H9 (cell line): ENCODE results near the gene NFATC1. TPM values are rescaled to one million over a fixed set of nuclear protein-coding genes. Genes with fewer than 3 reads are reported as not detected.

Experiments used
- DNase-seq: peaks from one replicate; pipeline ENCODE4 v3.0.0-alpha.2; 2017
- H2AFZ ChIP-seq: one replicate; pipeline ENCODE4 v1.6.1; 2013; ENCODE audit warnings: mild to moderate bottlenecking, low read length, control low read depth, moderate library complexity
- H2AK5ac ChIP-seq: 2 replicates; pipeline ENCODE4 v1.6.1; 2013; ENCODE audit warnings: low read length, control low read depth, mixed read lengths; ENCODE audit not compliant: insufficient read length
- H2BK120ac ChIP-seq: one replicate; pipeline ENCODE4 v1.6.1; 2013; ENCODE audit warnings: low read depth, mild to moderate bottlenecking, low read length, control low read depth, inconsistent platforms; ENCODE audit not compliant: poor library complexity, severe bottlenecking
- H2BK12ac ChIP-seq: 2 replicates; pipeline ENCODE4 v1.6.1; 2013; ENCODE audit warnings: low read length, control low read depth, mixed read lengths, low read depth; ENCODE audit not compliant: insufficient read length
- H2BK15ac ChIP-seq: 2 replicates; pipeline ENCODE4 v1.6.1; 2013; ENCODE audit warnings: low read depth, low read length, control low read depth
- H2BK20ac ChIP-seq: one replicate; pipeline ENCODE4 v1.6.1; 2013; ENCODE audit warnings: low read depth, mild to moderate bottlenecking, low read length, control low read depth, inconsistent platforms; ENCODE audit not compliant: poor library complexity, severe bottlenecking
- H2BK5ac ChIP-seq: 2 replicates; pipeline ENCODE4 v1.6.1; 2013; ENCODE audit warnings: low read length, control low read depth, mixed read lengths; ENCODE audit not compliant: insufficient read length
- H3K14ac ChIP-seq: 2 replicates; pipeline ENCODE4 v1.6.1; 2013; ENCODE audit warnings: low read length, control low read depth; ENCODE audit not compliant: insufficient read depth
- H3K18ac ChIP-seq: 2 replicates; pipeline ENCODE4 v1.6.1; 2013; ENCODE audit warnings: low read depth, mild to moderate bottlenecking, mixed read lengths, low read length, control low read depth; ENCODE audit not compliant: insufficient read length
- H3K23ac ChIP-seq: 2 replicates; pipeline ENCODE4 v1.6.1; 2013; ENCODE audit warnings: low read length, control low read depth, mixed read lengths, low read depth; ENCODE audit not compliant: insufficient read length
- H3K23me2 ChIP-seq: 2 replicates; pipeline ENCODE4 v1.6.1; 2013; ENCODE audit warnings: low read depth, mild to moderate bottlenecking, mixed read lengths, low read length, control low read depth; ENCODE audit not compliant: insufficient read length, poor library complexity, severe bottlenecking
- H3K27ac ChIP-seq: 2 replicates; pipeline ENCODE4 v1.5.1; 2013; ENCODE audit warnings: low read length, control low read depth, mixed read lengths, low read depth; ENCODE audit not compliant: insufficient read length
- H3K27me3 ChIP-seq: 2 replicates; pipeline ENCODE4 v1.6.1; 2013; ENCODE audit warnings: low read length, control low read depth, inconsistent platforms; ENCODE audit not compliant: insufficient read depth
- H3K4ac ChIP-seq: 2 replicates; pipeline ENCODE4 v1.6.1; 2013; ENCODE audit warnings: low read depth, mild to moderate bottlenecking, control low read depth, inconsistent platforms, low read length, moderate library complexity
- H3K4me1 ChIP-seq: 2 replicates; pipeline ENCODE4 v1.6.1; 2013; ENCODE audit warnings: low read length, control low read depth, inconsistent platforms; ENCODE audit not compliant: insufficient read depth
- H3K4me2 ChIP-seq: 2 replicates; pipeline ENCODE4 v1.6.1; 2013; ENCODE audit warnings: low read length, control low read depth, mixed read lengths; ENCODE audit not compliant: insufficient read length, insufficient read depth
- H3K56ac ChIP-seq: 2 replicates; pipeline ENCODE4 v1.6.1; 2013; ENCODE audit warnings: low read depth, mild to moderate bottlenecking, mixed read lengths, low read length, control low read depth; ENCODE audit not compliant: insufficient read length
- H3K79me1 ChIP-seq: 2 replicates; pipeline ENCODE4 v1.6.1; 2013; ENCODE audit warnings: low read depth, mild to moderate bottlenecking, moderate library complexity, low read length, control low read depth, inconsistent platforms; ENCODE audit not compliant: insufficient read depth, poor library complexity, severe bottlenecking
- H3K79me2 ChIP-seq: 2 replicates; pipeline ENCODE4 v1.6.1; 2013; ENCODE audit warnings: low read length, control low read depth, inconsistent platforms; ENCODE audit not compliant: insufficient read depth
- H3K9ac ChIP-seq: 2 replicates; pipeline ENCODE4 v1.6.1; 2013; ENCODE audit warnings: low read length, control low read depth, mixed read lengths; ENCODE audit not compliant: insufficient read length; ENCODE audit errors: extremely low read depth
- H3K9me3 ChIP-seq: one replicate; pipeline ENCODE4 v1.6.1; 2013; ENCODE audit warnings: low read depth, low read length, inconsistent platforms; ENCODE audit not compliant: control insufficient read depth
- H3T11ph ChIP-seq: one replicate; pipeline ENCODE4 v1.6.1; 2013; ENCODE audit warnings: mild to moderate bottlenecking, low read length, control low read depth, inconsistent platforms
- H4K20me1 ChIP-seq: one replicate; pipeline ENCODE4 v1.6.1; 2013; ENCODE audit not compliant: control insufficient read depth, insufficient read length, insufficient read depth
- H4K5ac ChIP-seq: 2 replicates; pipeline ENCODE4 v1.6.1; 2013; ENCODE audit warnings: low read depth, mild to moderate bottlenecking, mixed read lengths, low read length, control low read depth; ENCODE audit not compliant: insufficient read length
- H4K8ac ChIP-seq: replicated peaks from 2 replicates; pipeline ENCODE4 v1.6.1; 2013; ENCODE audit warnings: low read length, control low read depth, mixed read lengths, low read depth; ENCODE audit not compliant: insufficient read length
- H4K91ac ChIP-seq: 2 replicates; pipeline ENCODE4 v1.6.1; 2013; ENCODE audit warnings: low read depth, mild to moderate bottlenecking, moderate library complexity, mixed read lengths, low read length, control low read depth; ENCODE audit not compliant: insufficient read length
- H3K27ac Mint-ChIP-seq, 3 experiments: 2 replicates in 2 of 3; 3 replicates in 1 of 3; pipeline ENCODE4 v1.8.0; 2020 to 2021; ENCODE audit warnings: mixed read lengths in 3 of 3, mild to moderate bottlenecking in 1 of 3, moderate library complexity in 1 of 3
- H3K27me3 Mint-ChIP-seq: 2 replicates; pipeline ENCODE4 v1.8.0; 2021; ENCODE audit warnings: low read depth, mild to moderate bottlenecking, moderate library complexity, mixed read lengths
- H3K36me3 Mint-ChIP-seq, 3 experiments: 2 replicates in 2 of 3; 3 replicates in 1 of 3; pipeline ENCODE4 v1.8.0; 2020 to 2021; ENCODE audit warnings: low read depth in 3 of 3, mixed read lengths in 3 of 3; ENCODE audit not compliant: insufficient read depth in 1 of 3
- H3K4me1 Mint-ChIP-seq, 2 experiments: 2 replicates each; pipeline ENCODE4 v1.8.0; 2020; ENCODE audit warnings: mixed read lengths in 2 of 2
- H3K4me3 Mint-ChIP-seq, 2 experiments: 2 replicates in 1 of 2; 3 replicates in 1 of 2; pipeline ENCODE4 v1.8.0; 2020 to 2021; ENCODE audit warnings: mild to moderate bottlenecking in 2 of 2, mixed read lengths in 2 of 2, moderate library complexity in 1 of 2
- H3K9me3 Mint-ChIP-seq, 2 experiments: 2 replicates in 1 of 2; 3 replicates in 1 of 2; pipeline ENCODE4 v1.8.0; 2020; ENCODE audit warnings: mild to moderate bottlenecking in 2 of 2, mixed read lengths in 2 of 2, moderate library complexity in 1 of 2
- WGBS: extraction: QIAGEN DNeasy Blood & Tissue Kit; methylation state at CpG from one replicate; pipeline ENCODE4 v1.1.7; 2013; ENCODE audit warnings: missing lambda C conversion rate, low lambda C conversion rate, mixed read lengths; ENCODE audit not compliant: insufficient read length; ENCODE audit errors: extremely low coverage; 5-methylcytosine and 5-hydroxymethylcytosine counted together
- total RNA-seq: library from RNA; stranded (reverse); gene quantifications from 2 replicates; pipeline ENCODE4 v1.2.1, GENCODE V29; 2021
- TF ChIP-seq, protein P1 (sequence below): fragments of 200-600 bp; sonication (generic); conservative IDR thresholded peaks from 3 replicates; pipeline ENCODE4 v1.8.0; 2021; ENCODE audit warnings: antibody characterized with exemption, mild to moderate bottlenecking

Gene NFATC1
- total RNA-seq, 1 experiment from 2014 or later = 5.5 TPM

- Mint-ChIP-seq H3K27ac (no peak overlapping the region), H3K4me3 (no peak overlapping the region), H3K4me1 (peaks cover 2 to 6% of the 10 kb centered on the region in 2 experiments; a peak in 2 of 4 replicates), H3K27me3 (no peaks in the 10 kb centered on the region), H3K36me3 (0 out of 7 replicates have a peak, but pooled peaks cover 0 to 2% (median 0%) of the 10 kb centered on the region in 3 experiments), H3K9me3 (no peaks in the 10 kb centered on the region)
- Histone ChIP-seq H3K18ac (no peak overlapping the region), H2BK20ac (no peak overlapping the region), H2BK15ac (no peak overlapping the region), H3K4ac (no peak overlapping the region), H3K27ac (no peak overlapping the region), H4K8ac (no peak overlapping the region), H2BK12ac (no peak overlapping the region), H3K27me3 (no peaks in the 10 kb centered on the region), H3K79me1 (no peaks in the 10 kb centered on the region), H4K5ac (no peak overlapping the region), H3T11ph (no peak overlapping the region), H2BK5ac (no peak overlapping the region), H3K79me2 (no peaks in the 10 kb centered on the region), H3K56ac (no peak overlapping the region), H3K9ac (no peak overlapping the region), H3K9me3 (no peaks in the 10 kb centered on the region), H3K14ac (no peak overlapping the region; the same call in 1 of the 2 replicates), H3K23ac (no peak overlapping the region), H4K91ac (no peak overlapping the region), H3K4me1 (no peaks in the 10 kb centered on the region), H3K4me2 (no peak overlapping the region), H2AFZ (no peak overlapping the region), H2BK120ac (no peak overlapping the region), H4K20me1 (no peaks in the 10 kb centered on the region), H2AK5ac (no peak overlapping the region), H3K23me2 (no peaks in the 10 kb centered on the region)
- no peak for DNase-seq
- no CpG with 5 or more reads among the region's 16 CpGs for WGBS
- TF ChIP-seq, protein P1, sequence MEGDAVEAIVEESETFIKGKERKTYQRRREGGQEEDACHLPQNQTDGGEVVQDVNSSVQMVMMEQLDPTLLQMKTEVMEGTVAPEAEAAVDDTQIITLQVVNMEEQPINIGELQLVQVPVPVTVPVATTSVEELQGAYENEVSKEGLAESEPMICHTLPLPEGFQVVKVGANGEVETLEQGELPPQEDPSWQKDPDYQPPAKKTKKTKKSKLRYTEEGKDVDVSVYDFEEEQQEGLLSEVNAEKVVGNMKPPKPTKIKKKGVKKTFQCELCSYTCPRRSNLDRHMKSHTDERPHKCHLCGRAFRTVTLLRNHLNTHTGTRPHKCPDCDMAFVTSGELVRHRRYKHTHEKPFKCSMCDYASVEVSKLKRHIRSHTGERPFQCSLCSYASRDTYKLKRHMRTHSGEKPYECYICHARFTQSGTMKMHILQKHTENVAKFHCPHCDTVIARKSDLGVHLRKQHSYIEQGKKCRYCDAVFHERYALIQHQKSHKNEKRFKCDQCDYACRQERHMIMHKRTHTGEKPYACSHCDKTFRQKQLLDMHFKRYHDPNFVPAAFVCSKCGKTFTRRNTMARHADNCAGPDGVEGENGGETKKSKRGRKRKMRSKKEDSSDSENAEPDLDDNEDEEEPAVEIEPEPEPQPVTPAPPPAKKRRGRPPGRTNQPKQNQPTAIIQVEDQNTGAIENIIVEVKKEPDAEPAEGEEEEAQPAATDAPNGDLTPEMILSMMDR = no peak
Observed at GRCh38 chr18:79471597-79471996, 75.9 kb downstream of the NFATC1 start.
